GM08714 (cell line): ENCODE results near the gene GPR3.
A peak's percentile ranks its signal among the peaks of the same experiment; 100 is the strongest.

Source experiments
- H3K4me3 ChIP-seq: fragments of 200-500 bp; sonication (Bioruptor generic); 2 replicates; pipeline ENCODE4 v1.5.1; 2014; ENCODE audit warnings: mild to moderate bottlenecking, low read length, inconsistent platforms
- ZNF274 ChIP-seq: IDR thresholded peaks from 2 replicates; pipeline ENCODE4 v1.6.1; 2012; ENCODE audit warnings: mild to moderate bottlenecking, low read depth, low read length

GPR3 gene

GRCh38 chr1:27365372-27366112 lies 26.9 kb upstream of the GPR3 start:
- no peak for TF ChIP-seq ZNF274

GRCh38 chr1:27366113-27366410 lies 26.4 kb upstream of the GPR3 start:
- H3K4me3 ChIP-seq, result peak overlapping the region; percentile 57; the same call in 1 of the 2 replicates
- TF ChIP-seq ZNF274, result no peak

More at GRCh38 chr1:27365372-27366112, 26.9 kb upstream of the GPR3 start:
- H3K4me3 ChIP-seq, result peak overlapping the region; percentile 57; the same call in 1 of the 2 replicates

GRCh38 chr1:27366411-27367159 lies 25.8 kb upstream of the GPR3 start, which contains the start of gene MAP3K6:
MAP3K6 (minus strand) TSS chr1:27366961; CDS start chr1:27366597, 364 bp downstream.
- no peak for TF ChIP-seq ZNF274
- H3K4me3 ChIP-seq, result peak within 1 kb of the TSS; percentile 57; the same call in 1 of the 2 replicates

- TF ChIP-seq ZNF274, result no peak
- H3K4me3 ChIP-seq, result no peak overlapping the region
Measured at GRCh38 chr1:27367160-27367650, 25.2 kb upstream of the GPR3 start.

GRCh38 chr1:27368869-27369582 lies 23.4 kb upstream of the GPR3 start:
- no peak for TF ChIP-seq ZNF274
- H3K4me3 ChIP-seq, result no peak overlapping the region

GRCh38 chr1:27372022-27372807 lies 20.2 kb upstream of the GPR3 start:
- no peak for TF ChIP-seq ZNF274

GRCh38 chr1:27372808-27373690 lies 19.4 kb upstream of the GPR3 start:
- no peak for TF ChIP-seq ZNF274
- no peak overlapping the region for H3K4me3 ChIP-seq

More at GRCh38 chr1:27372022-27372807, 20.2 kb upstream of the GPR3 start:
- H3K4me3 ChIP-seq, result no peak overlapping the region

GRCh38 chr1:27374362-27375086 lies 17.9 kb upstream of the GPR3 start, which contains the start of gene FCN3:
FCN3 (minus strand) TSS chr1:27374824; CDS start chr1:27374818, 6 bp downstream.
- no peak for TF ChIP-seq ZNF274

GRCh38 chr1:27377760-27378495 lies 14.5 kb upstream of the GPR3 start:
- no peak for TF ChIP-seq ZNF274
- H3K4me3 ChIP-seq, result no peak overlapping the region

More at GRCh38 chr1:27374362-27375086, 17.9 kb upstream of the GPR3 start, which contains the start of gene FCN3:
- no peak within 1 kb of the TSS for H3K4me3 ChIP-seq

- TF ChIP-seq ZNF274, result no peak
- H3K4me3 ChIP-seq, result no peak overlapping the region
Measured at GRCh38 chr1:27379564-27380122, 12.8 kb upstream of the GPR3 start.

- TF ChIP-seq ZNF274, result no peak
- no peak overlapping the region for H3K4me3 ChIP-seq
Measured at GRCh38 chr1:27380224-27380623, 12.2 kb upstream of the GPR3 start.
